C4-2B (cell line): ENCODE data around the gene AMD1.

Source experiments
- H3K27ac ChIP-seq: fragments of 450-650 bp; 2 replicates; pipeline ENCODE4 v1.5.1; 2017
- ZFX ChIP-seq: fragments of 450-650 bp; IDR thresholded peaks from 2 replicates; pipeline ENCODE4 v1.6.1; 2017
- TF ChIP-seq, protein P1 (sequence below): fragments of 450-650 bp; conservative IDR thresholded peaks from 2 replicates; pipeline ENCODE4 v1.5.1; 2017; ENCODE audit warnings: mild to moderate bottlenecking

AMD1 gene

DNA sequence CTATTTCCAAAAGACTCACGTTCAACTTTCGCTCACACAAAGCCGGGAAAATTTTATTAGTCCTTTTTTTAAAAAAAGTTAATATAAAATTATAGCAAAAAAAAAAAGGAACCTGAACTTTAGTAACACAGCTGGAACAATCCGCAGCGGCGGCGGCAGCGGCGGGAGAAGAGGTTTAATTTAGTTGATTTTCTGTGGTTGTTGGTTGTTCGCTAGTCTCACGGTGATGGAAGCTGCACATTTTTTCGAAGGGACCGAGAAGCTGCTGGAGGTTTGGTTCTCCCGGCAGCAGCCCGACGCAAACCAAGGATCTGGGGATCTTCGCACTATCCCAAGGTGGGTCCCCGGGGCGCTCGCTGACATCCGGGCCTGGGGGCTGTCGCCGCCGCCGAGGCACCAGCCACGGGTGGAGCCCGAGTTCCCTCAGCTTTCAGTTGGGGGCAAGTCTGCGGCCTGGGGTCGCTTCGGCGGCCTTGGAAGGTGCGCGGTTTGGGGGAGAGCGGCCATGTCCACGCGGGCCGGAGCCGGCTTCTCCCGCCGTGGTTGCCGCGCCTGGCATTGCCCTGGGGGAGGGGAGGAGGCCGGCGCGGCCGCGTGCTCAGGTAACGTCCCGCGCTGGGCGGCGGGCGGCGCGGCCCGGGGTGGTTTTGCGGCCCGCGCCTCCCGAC lies 429 bp downstream of the AMD1 start:
- peak overlapping the region; percentile 100 for H3K27ac ChIP-seq
- TF ChIP-seq ZFX: no peak

DNA sequence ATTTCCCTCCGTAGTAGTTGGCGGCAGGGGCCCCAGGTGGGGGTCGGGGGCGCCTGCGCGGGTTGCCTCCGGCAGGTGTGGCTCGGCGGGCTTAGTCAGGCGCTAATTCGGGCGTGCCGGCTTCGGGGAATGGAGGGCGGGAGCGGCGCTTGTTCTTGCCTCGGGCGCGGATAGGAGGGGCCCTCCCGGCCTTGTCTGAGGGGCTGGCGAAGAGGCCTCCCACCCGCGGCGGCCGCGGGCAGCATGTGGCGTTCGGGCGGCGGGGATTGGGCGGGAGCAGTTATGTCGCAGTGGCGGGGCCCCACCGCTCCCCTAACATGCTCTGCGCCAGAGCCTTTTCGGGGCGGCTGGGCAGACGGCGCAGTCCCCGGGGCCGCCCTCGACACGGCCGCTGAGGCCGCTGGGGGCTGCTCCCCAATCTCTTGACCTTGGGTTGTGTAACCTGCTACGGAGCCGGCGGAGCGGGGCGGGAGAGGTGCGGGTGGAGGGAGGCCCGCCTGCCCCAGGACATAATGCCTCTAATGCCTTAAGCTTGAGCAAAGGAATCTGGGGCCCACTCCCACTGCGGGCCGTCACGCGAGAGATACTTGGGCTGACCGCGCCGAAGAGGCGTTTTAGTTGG lies 1.1 kb downstream of the AMD1 start:
- peak overlapping the region; percentile 100 for H3K27ac ChIP-seq
- TF ChIP-seq ZFX: peak; percentile 28
- TF ChIP-seq, protein P1, sequence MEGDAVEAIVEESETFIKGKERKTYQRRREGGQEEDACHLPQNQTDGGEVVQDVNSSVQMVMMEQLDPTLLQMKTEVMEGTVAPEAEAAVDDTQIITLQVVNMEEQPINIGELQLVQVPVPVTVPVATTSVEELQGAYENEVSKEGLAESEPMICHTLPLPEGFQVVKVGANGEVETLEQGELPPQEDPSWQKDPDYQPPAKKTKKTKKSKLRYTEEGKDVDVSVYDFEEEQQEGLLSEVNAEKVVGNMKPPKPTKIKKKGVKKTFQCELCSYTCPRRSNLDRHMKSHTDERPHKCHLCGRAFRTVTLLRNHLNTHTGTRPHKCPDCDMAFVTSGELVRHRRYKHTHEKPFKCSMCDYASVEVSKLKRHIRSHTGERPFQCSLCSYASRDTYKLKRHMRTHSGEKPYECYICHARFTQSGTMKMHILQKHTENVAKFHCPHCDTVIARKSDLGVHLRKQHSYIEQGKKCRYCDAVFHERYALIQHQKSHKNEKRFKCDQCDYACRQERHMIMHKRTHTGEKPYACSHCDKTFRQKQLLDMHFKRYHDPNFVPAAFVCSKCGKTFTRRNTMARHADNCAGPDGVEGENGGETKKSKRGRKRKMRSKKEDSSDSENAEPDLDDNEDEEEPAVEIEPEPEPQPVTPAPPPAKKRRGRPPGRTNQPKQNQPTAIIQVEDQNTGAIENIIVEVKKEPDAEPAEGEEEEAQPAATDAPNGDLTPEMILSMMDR: no peak

DNA sequence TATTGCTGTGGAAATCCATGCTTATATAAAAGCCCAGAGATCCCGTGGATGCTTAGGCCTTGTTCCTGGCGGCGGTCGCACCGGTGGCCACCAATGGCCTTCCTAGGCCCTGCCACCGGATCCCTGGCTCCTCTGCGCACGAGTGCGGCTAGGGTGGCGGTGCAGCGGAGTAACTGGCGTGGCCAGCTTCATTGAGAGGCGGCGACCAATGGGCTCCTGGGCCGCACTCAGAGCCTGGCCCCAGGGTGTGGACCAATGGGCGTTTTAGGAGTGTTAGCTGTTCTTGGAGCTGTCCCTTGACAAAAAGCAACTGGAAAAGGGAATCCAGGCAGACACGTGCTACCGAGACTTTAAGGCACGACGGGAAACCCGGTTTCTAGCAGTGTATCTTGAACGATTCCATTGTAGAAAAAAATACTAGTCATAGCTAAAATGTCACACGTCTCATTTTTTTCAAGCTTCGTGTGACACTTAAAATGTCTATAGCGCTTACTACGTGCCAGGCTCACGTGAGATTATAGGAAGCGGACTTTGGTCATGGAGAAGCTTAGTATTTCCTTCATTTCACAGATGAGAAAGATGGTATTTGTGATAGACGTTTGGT lies 1.7 kb downstream of the AMD1 start:
- peak overlapping the region; percentile 100 for H3K27ac ChIP-seq
- TF ChIP-seq, protein P1: no peak
- no peak; the same call in 1 of the 2 replicates for TF ChIP-seq ZFX

DNA sequence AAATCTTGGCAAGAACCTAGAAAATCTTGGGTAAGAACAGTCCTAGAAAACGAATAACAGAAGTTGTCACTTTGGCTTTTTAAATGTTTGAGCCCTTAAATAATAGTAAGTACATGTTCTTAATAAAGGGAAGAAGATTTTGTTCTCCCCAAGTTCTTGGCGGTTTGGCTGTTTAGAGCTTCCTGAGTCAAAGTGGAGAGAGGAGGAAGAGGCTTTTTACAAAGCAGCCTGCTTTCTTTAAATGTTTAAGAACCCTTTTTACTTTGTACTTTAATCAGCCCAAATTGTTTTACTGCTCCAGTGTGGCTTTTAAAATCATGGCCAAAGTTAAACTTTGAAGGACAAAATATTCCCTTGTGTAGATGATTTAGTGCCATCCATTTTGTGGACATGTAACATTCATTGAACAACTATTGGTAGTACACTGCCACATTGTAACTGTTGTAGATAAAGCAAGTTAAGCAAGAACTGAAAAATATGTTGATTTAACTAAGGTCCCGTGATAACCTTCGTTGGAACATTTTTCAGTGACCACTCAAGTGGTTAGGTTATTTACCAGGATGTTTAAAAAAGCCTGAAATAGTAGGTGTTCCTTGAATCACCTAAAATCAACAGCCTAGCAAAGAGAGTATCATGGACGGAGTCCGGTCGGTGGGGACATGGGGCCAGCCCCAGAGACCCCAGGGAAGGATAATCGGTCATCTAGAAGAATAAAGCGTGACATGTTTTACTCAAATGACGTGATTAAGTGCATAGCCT lies 2.4 kb downstream of the AMD1 start:
- peak overlapping the region; percentile 100 for H3K27ac ChIP-seq
- TF ChIP-seq, protein P1: no peak
- TF ChIP-seq ZFX: no peak

DNA sequence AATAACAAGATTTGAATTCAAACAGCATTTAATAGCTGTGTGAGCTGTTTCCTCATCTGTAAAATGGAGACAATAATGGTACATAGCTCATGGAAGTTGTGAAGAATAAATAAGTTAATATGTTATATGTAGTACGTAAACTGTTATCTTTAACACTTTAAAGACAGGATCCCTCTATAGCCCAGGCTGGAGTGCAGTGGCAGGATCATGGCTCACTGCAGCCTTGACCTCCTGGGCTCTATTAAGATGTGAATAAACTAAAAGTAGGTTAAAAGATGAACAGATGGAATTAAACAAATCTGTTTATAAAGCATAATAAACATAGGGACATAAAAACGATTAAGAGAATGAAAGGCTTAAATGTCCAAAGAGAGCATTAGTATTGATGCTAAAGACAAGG lies 3.0 kb downstream of the AMD1 start:
- peak overlapping the region; percentile 78; the same call in 1 of the 2 replicates for H3K27ac ChIP-seq
- TF ChIP-seq ZFX: no peak
- TF ChIP-seq, protein P1: no peak

DNA sequence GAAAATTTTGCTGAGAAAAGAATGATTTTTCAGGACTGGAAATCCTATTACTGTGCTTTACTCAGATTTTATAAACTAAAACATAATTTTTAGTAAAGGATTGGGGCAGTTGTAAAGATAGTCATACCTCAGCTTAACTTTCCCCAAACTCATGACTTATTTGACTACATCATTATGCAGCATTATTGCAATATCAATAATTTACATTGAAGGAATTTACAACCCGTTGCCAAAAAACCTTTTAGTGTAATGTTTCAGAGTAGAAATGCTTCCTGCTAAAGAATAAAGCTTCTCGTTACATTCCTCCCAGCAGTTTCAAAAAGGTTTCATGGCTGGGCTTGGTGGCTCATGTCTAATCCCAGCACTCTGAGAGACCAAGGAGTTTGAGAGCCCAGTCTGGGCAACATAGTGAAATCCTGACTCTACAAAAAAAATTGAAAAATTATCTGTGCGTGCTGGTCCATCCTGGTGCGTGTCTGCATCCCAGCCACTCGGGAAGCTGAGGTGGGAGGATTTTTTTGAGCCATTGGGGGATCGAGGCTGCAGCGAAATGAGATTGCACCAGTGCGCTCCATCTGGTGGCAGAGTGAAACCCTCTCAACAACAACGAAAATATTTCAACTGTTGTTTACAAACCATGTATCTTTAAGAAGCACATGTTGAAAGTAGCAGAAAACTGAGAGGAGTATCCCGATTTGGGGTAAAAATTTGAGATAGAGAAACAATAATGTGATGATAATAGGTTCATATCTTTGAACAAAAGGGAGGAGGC lies 4.4 kb downstream of the AMD1 start:
- H3K27ac ChIP-seq: peak overlapping the region; percentile 88
- TF ChIP-seq, protein P1: peak; percentile 56
- no peak for TF ChIP-seq ZFX

DNA sequence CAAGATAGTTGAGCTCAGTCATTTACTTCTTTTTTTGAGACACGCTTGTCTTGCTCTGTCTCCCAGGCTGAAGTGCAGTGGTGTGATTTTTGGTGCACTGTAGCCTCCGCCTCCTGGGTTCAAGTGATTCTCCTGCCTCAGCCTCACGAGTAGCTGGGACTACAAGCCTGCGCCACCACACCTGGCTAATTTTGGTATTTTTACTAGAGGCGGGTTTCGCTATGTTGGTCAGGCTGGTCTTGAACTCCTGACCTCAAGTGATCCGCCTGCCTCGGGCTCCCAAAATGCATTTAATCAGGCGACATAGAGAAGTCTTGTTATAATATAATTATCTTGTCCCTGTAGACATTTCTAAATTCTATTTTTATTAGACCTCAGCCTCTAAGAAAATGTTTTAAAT lies 6.1 kb downstream of the AMD1 start:
- H3K27ac ChIP-seq: peak overlapping the region; percentile 88
- no peak for TF ChIP-seq ZFX
- TF ChIP-seq, protein P1: no peak
